Anterior cingulate cortex (tissue), 58 donors: ENCODE data around the gene ZMIZ1.

Experiments
- DNase-seq, 58 donors: peaks; one replicate each; lab custom pipeline; 2025; lab: John Stamatoyannopoulos, UW

Gene ZMIZ1

GRCh38 chr10:79111846-79112614 is 43.3 kb downstream of the ZMIZ1 start:
- DNase-seq: no peak

DNA sequence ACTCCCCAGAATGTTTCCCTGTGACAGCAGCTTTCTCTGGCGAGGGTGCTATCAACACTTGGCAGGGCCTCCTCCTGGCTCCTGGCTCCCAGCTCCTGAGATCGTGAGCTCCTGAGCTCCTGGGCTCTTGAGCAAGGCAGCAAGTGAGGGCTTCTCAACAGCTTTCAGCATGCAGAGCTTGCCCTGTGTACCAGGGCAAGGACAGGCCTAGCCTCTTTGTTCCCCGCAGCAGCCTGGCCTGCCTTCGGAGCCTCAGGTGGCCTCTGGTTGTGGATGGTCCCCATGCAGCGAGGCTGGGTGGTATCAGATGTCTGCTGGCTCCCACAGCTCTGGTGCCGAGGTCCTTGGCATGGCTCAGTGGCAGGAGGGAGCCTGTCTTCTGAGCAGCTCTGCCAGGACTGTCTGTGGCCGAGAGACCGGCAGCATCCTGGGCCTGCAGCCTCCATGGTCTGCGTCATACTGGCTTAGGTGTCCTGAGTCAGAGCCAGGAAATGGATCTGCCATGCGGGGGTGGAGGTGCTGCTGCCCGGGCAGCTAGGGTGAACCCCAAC is 44.2 kb downstream of the ZMIZ1 start:
- peak in 10 of 58 donors; percentile 6 to 55 (median 38) for DNase-seq

DNA sequence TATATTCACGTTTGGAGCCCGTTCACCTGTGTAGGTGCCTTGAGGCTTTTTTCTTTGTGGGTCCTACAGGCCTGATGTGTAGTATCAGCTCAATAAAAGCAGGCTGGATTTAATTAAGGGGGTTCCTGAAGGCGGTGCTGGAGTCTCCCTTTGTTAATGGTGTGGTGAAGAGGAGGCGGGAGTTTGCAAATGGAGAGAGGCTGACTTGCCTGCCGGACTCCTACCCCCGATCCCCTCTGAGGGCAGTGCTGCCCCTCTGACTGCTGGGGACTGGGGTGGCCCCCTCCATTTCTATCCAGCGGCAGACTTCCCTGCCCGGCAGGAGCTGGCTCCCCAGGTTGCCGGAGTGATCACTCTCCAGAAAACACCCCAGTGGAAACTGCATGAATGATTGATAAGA is 45.1 kb downstream of the ZMIZ1 start:
- no peak for DNase-seq

GRCh38 chr10:79115302-79115701 is 46.5 kb downstream of the ZMIZ1 start:
- no peak for DNase-seq

DNA sequence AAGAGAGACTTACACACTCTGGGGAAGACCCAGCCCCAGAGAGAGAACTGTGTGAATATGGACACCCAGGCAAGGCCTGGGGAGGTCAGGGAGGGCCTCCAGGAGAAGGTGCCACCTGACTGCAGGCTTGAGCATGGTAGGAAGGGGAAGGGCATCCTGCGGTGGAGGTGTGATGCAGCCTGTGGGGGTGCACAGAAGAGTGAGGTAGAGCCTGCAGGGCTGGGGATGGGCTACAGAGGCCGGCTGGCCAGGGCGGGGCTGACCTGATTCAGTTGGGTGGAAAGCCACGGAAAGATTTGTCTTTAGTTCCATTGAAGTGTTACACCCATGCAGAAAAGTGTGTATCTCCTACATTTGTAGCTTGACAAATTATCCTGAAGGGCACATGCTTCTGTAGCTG is 47.6 kb downstream of the ZMIZ1 start:
- DNase-seq: no peak

GRCh38 chr10:79116801-79117723 is 48.3 kb downstream of the ZMIZ1 start:
- DNase-seq: no peak

GRCh38 chr10:79118286-79119202 is 49.8 kb downstream of the ZMIZ1 start:
- no peak for DNase-seq

GRCh38 chr10:79119306-79119705 is 50.5 kb downstream of the ZMIZ1 start:
- DNase-seq: no peak

DNA sequence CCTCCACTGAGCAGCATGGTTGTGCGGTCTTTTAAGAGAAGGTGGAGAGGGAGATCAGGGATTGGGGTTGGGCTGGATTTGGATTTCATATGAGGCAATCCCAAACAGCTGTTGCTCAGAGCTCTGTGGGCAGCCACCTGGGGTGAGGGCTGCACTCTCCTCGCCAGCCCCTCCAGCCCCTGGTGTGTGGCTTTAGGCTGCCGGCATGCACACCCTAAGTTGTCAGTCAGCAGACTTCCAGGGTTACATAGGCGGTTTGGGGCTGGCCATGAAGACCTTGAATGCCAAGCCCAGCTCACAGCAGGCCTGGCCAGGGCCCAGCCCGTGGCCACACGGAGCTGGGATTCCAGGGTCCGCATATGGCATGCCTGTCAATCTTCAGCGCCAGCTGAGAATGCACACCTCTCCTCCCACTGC is 54.8 kb downstream of the ZMIZ1 start:
- DNase-seq: no peak

- no peak for DNase-seq
Observed at GRCh38 chr10:79124066-79124465, 55.3 kb downstream of the ZMIZ1 start.

DNA sequence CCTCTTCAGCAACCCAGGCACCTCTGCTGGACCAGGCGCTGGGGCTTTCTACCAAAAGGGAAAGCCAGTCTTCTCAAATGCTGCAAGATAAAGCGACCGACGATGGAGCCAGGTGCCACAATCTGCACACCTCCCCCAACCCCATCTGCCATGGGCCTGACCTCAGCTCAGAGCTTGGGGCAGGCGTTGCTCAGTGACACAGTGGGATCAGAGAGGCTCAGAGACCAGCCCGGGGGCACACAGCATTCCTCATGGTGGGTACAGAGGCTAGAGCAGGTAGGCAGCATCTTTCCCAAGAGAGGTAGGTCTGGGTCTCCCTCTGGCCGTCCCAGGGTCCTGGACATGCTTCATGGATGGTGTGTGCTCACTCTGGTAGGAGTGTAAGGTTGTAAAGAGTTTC is 56.3 kb downstream of the ZMIZ1 start:
- DNase-seq: no peak

DNA sequence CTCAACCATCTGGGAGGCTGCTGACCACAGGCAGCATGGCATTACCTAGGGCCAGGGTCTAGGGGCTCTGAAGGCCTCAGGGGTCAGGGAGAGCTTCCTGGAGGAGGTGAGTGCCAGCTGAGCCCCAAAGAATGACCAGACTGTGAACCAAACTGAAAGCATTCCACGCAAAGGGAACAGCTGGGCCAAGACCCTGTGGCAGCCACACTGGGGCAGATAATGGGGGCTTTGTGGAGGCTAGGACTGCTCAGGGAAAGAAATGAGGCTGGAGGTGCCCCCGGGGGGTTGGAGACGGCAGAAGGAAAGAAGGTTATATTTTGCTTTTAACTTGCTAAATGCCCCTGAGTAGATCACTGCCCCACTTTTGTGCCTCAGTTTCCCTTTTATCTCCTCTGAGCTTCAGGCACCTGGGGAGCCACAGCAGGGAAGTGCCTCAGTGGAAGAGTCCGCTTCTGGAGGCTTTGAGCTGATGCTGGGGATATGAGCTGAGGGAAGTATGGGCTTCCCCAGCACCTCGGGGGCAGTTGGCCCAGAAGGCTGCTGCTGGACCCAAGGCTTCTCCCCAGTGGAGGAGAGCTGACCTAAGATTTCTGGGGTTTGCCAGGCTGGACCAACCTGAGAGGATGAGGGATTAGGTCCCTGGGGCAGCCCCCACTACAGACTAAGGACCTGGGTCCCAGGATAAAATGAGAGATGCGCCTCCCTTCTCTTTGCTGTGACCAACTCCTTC is 57.8 kb downstream of the ZMIZ1 start:
- no peak for DNase-seq

GRCh38 chr10:79127151-79127961 is 58.6 kb downstream of the ZMIZ1 start:
- peak in 1 of 58 donors; percentile 15 for DNase-seq

- no peak for DNase-seq
Observed at GRCh38 chr10:79128241-79128922, 59.6 kb downstream of the ZMIZ1 start.

- no peak for DNase-seq
Observed at GRCh38 chr10:79128923-79129305, 60.1 kb downstream of the ZMIZ1 start.

- no peak for DNase-seq
Observed at GRCh38 chr10:79129361-79129997, 60.7 kb downstream of the ZMIZ1 start.

- no peak for DNase-seq
Observed at GRCh38 chr10:79130255-79130654, 61.5 kb downstream of the ZMIZ1 start.

DNA sequence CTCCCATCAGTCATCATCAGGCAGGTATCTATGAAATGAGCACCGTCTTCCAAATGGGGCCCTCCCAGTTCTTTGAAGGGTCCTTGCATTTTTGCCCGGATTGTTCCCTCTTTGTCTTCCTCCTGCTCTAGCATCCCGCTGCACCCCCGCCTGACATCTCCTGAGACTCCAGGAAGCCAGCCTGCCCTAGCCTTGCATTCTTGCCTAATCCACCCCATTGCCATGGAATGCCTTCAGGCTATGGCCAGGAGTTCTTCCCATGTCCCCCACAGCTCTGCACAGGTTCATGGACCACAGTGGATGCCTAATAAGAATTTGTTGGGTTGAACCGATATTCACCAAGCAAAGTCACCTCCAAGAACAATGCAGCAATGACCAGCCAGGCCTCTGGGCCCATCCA is 62.1 kb downstream of the ZMIZ1 start:
- DNase-seq: no peak
